Left ventricle myocardium inferior (tissue), 1 donor: ENCODE results near the gene TIFAB. TPM values are rescaled to one million over a fixed set of nuclear protein-coding genes. Genes with fewer than 3 reads are reported as not detected.

Source experiments
- DNase-seq: peaks from one replicate; pipeline ENCODE4 v3.0.0-alpha.2; 2020
- H3K27ac ChIP-seq: fragments of 200-600 bp; replicated peaks from 2 replicates; pipeline ENCODE4 v1.8.0; 2021
- H3K27me3 ChIP-seq: fragments of 200-600 bp; 2 replicates; pipeline ENCODE4 v1.8.0; 2021; ENCODE audit warnings: low read depth
- H3K36me3 ChIP-seq: fragments of 200-600 bp; 2 replicates; pipeline ENCODE4 v1.8.0; 2021
- H3K4me1 ChIP-seq: fragments of 200-600 bp; 2 replicates; pipeline ENCODE4 v1.8.0; 2021
- H3K4me3 ChIP-seq: fragments of 200-600 bp; 2 replicates; pipeline ENCODE4 v1.8.0; 2021; ENCODE audit warnings: mild to moderate bottlenecking, moderate library complexity
- H3K9me3 ChIP-seq: fragments of 200-600 bp; replicated peaks from 2 replicates; pipeline ENCODE4 v1.8.0; 2021
- CTCF ChIP-seq: fragments of 200-600 bp; IDR thresholded peaks from 2 replicates; pipeline ENCODE4 v1.8.0; 2021; ENCODE audit warnings: antibody characterized with exemption, mild to moderate bottlenecking, borderline replicate concordance
- intact Hi-C: fragments of 100-400 bp; cut with micrococcal nuclease; formaldehyde crosslinking; loops from one replicate; pipeline ENCODE4 v1.11.0; 2022
- total RNA-seq: library from RNA; stranded (reverse); fragmentation: NEBNext Ultra II Directional; extraction: Animal tissue kit (Norgen Biotek cat#: 25700); gene quantifications from one replicate; pipeline ENCODE4 v1.2.1, GENCODE V29; 2021
- donor health status: DM: no; HTN: yes; CAD: no; lungs with severe emphysema.

TIFAB gene
- total RNA-seq, 1 donor from 2014 or later = not detected

- intact Hi-C loops = no loop called here
Measured at GRCh38 chr5:135478938-135479337, 26.8 kb upstream of the TIFAB start.

GRCh38 chr5:135477613-135478066, 25.5 kb upstream of the TIFAB start:
- no peak for DNase-seq
- Histone ChIP-seq H3K4me3 (no peak overlapping the region), H3K4me1 (no peaks in the 10 kb centered on the region), H3K27ac (no peak overlapping the region), H3K9me3 (no peaks in the 10 kb centered on the region), H3K36me3 (no peaks in the 10 kb centered on the region), H3K27me3 (peaks cover 97% of the 10 kb centered on the region)
- intact Hi-C loops = no loop called here
- TF ChIP-seq CTCF = no peak

More at GRCh38 chr5:135478938-135479337, 26.8 kb upstream of the TIFAB start:
- no peaks in the 10 kb centered on the region for H3K36me3 ChIP-seq
- peaks cover 92% of the 10 kb centered on the region for H3K27me3 ChIP-seq
- no peaks in the 10 kb centered on the region for H3K9me3 ChIP-seq
- no peak for DNase-seq
- no peak for TF ChIP-seq CTCF
- H3K4me3 ChIP-seq = no peak overlapping the region
- H3K27ac ChIP-seq = no peak overlapping the region
- no peaks in the 10 kb centered on the region for H3K4me1 ChIP-seq

GRCh38 chr5:135476615-135477581, 24.7 kb upstream of the TIFAB start:
- no peak for DNase-seq
- Histone ChIP-seq H3K9me3 (no peaks in the 10 kb centered on the region), H3K27me3 (peaks cover 99% of the 10 kb centered on the region), H3K36me3 (no peaks in the 10 kb centered on the region), H3K27ac (no peak overlapping the region), H3K4me3 (no peak overlapping the region), H3K4me1 (no peaks in the 10 kb centered on the region)
- no peak for TF ChIP-seq CTCF
- intact Hi-C loops = no loop called here

GRCh38 chr5:135473956-135474670, 22.0 kb upstream of the TIFAB start:
- no peaks in the 10 kb centered on the region for H3K9me3 ChIP-seq
- H3K36me3 ChIP-seq = no peaks in the 10 kb centered on the region
- TF ChIP-seq CTCF = no peak
- no peak overlapping the region for H3K4me3 ChIP-seq
- H3K4me1 ChIP-seq = no peaks in the 10 kb centered on the region
- H3K27me3 ChIP-seq = peaks cover 100% of the 10 kb centered on the region
- intact Hi-C loops = no loop called here
- no peak for DNase-seq
- H3K27ac ChIP-seq = no peak overlapping the region

- Histone ChIP-seq H3K27me3 (peaks cover 100% of the 10 kb centered on the region), H3K4me3 (no peak overlapping the region), H3K27ac (no peak overlapping the region), H3K36me3 (no peaks in the 10 kb centered on the region), H3K4me1 (no peaks in the 10 kb centered on the region), H3K9me3 (no peaks in the 10 kb centered on the region)
- no peak for TF ChIP-seq CTCF
- intact Hi-C loops = no loop called here
- DNase-seq = no peak
Measured at GRCh38 chr5:135472141-135472540, 20.0 kb upstream of the TIFAB start.
